Esophagus squamous epithelium (tissue), 4 donors: Measurements from ENCODE around the gene DDX23.

Source experiments
- POLR2A ChIP-seq, 4 donors: fragments of 450-650 bp; IDR thresholded peaks; one replicate each; pipeline ENCODE4 v1.6.1; 2017; ENCODE audit warnings: antibody characterized with exemption in 4 of 4, mild to moderate bottlenecking in 4 of 4, moderate library complexity in 3 of 4
- TF ChIP-seq, protein P1 (sequence below), 6 experiments: fragments of 450-650 bp in 4 of 6; fragments of 200-600 bp in 2 of 6; sonication (generic) in 2 of 6; IDR thresholded peaks; one replicate each; pipeline ENCODE4 v1.5.1; 2016 to 2019; ENCODE audit warnings: antibody characterized with exemption in 6 of 6, mild to moderate bottlenecking in 4 of 6, moderate library complexity in 4 of 6

DNA sequence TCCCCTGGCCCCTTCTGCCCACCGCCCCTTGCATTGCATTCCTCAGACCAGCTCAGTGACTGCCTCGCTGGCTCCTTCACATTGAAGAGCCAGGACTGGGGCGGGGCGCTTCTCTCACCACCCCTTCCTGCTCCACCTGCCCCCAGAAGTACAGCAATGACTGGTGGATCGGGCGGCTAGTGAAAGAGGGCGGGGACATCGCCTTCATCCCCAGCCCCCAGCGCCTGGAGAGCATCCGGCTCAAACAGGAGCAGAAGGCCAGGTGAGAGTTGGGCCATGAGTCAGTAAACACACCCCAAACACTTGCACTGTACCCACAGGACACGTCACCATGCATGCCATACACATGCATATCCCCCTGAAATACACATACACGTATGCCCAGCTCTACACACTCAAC lies 27.9 kb downstream of the DDX23 start:
- TF ChIP-seq, protein P1, sequence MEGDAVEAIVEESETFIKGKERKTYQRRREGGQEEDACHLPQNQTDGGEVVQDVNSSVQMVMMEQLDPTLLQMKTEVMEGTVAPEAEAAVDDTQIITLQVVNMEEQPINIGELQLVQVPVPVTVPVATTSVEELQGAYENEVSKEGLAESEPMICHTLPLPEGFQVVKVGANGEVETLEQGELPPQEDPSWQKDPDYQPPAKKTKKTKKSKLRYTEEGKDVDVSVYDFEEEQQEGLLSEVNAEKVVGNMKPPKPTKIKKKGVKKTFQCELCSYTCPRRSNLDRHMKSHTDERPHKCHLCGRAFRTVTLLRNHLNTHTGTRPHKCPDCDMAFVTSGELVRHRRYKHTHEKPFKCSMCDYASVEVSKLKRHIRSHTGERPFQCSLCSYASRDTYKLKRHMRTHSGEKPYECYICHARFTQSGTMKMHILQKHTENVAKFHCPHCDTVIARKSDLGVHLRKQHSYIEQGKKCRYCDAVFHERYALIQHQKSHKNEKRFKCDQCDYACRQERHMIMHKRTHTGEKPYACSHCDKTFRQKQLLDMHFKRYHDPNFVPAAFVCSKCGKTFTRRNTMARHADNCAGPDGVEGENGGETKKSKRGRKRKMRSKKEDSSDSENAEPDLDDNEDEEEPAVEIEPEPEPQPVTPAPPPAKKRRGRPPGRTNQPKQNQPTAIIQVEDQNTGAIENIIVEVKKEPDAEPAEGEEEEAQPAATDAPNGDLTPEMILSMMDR (IDR thresholded peaks at IDR 0.05): no peak
- TF ChIP-seq POLR2A (IDR thresholded peaks at IDR 0.05): no peak
